ENCODE data around the gene CMTR1. TPM values are rescaled to one million over a fixed set of nuclear protein-coding genes. Genes with fewer than 3 reads are reported as not detected.
A peak's percentile ranks its signal among the peaks of the same experiment; 100 is the strongest.
"Not testable (repeated sequence)": the region's sequence is repeated elsewhere in the genome, so short reads cannot be mapped to it uniquely, and the experiment has no call there.

Gene CMTR1
- total RNA-seq, 2 donors from 2014 or later, result 26.1 to 34.7 TPM

DNA sequence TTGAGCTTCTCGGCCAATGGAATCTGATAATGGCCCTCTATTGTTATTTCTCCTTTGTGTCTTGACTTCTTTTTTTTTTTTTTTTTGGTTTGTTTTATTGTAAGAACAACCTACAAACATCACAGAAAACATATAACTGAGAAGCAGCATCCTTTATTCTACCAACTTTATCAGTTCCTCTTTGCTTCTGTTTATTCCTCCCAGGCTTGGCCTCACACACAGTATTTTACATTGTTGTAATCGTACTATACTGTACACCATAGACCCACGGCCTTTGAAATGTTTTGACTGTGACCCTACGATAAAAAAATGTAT is 67.2 kb downstream of the CMTR1 start:
- no peak for DNase-seq (ENCODE audit: low spot score)
- no peak overlapping the region for H3K27ac ChIP-seq

DNA sequence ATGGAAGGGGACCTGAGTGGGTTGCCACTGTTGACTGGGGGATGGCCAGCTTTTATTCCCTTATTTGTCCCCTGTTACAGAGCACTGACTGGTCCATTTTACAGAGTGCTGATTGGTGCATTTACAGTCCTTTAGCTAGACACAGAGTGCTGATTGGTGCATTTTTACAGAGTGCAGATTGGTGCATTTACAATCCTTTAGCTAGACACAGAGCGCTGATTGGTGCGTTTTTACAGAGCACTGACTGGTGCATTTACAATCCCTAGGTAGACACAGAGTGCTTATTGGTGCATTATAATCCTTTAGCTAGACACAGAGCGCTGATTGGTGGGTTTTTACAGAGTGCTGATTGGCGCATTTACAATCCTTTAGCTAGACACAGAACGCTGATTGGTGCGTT is 67.9 kb downstream of the CMTR1 start:
- not testable (repeated sequence) for H3K4me3 ChIP-seq; H3K4me1 ChIP-seq (ENCODE audit: control insufficient read depth in 1 of 2, low read depth in 2 of 2); H3K9me3 ChIP-seq; H3K27me3 ChIP-seq (replicated peaks; ENCODE audit: insufficient read depth); H3K27ac ChIP-seq; ATAC-seq (ENCODE audit: insufficient number of reproducible peaks, low FRiP score, low read depth); DNase-seq (ENCODE audit: low spot score); H3K36me3 ChIP-seq

More for the DNA sequence above, 67.2 kb downstream of the CMTR1 start:
- Histone ChIP-seq H3K9me3 (no peaks in the 10 kb centered on the region), H3K36me3 (no peaks in the 10 kb centered on the region), H3K27me3 (replicated peaks; ENCODE audit: insufficient read depth) (no peaks in the 10 kb centered on the region), H3K4me1 (ENCODE audit: control insufficient read depth in 1 of 2, low read depth in 2 of 2) (peaks cover 0 to 5% of the 10 kb centered on the region in 2 donors), H3K4me3 (peak overlapping the region; percentile 75)
- TF ChIP-seq, protein P1, sequence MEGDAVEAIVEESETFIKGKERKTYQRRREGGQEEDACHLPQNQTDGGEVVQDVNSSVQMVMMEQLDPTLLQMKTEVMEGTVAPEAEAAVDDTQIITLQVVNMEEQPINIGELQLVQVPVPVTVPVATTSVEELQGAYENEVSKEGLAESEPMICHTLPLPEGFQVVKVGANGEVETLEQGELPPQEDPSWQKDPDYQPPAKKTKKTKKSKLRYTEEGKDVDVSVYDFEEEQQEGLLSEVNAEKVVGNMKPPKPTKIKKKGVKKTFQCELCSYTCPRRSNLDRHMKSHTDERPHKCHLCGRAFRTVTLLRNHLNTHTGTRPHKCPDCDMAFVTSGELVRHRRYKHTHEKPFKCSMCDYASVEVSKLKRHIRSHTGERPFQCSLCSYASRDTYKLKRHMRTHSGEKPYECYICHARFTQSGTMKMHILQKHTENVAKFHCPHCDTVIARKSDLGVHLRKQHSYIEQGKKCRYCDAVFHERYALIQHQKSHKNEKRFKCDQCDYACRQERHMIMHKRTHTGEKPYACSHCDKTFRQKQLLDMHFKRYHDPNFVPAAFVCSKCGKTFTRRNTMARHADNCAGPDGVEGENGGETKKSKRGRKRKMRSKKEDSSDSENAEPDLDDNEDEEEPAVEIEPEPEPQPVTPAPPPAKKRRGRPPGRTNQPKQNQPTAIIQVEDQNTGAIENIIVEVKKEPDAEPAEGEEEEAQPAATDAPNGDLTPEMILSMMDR (IDR thresholded peaks at IDR 0.05), result no peak
- ATAC-seq (ENCODE audit: insufficient number of reproducible peaks, low FRiP score, low read depth), result no peak

- DNase-seq (ENCODE audit: low spot score), result no peak
- no peaks in the 10 kb centered on the region for H3K36me3 ChIP-seq
- H3K27ac ChIP-seq, result no peak overlapping the region
- ATAC-seq (ENCODE audit: insufficient number of reproducible peaks, low FRiP score, low read depth), result no peak
- TF ChIP-seq, protein P1 (IDR thresholded peaks at IDR 0.05), result no peak
- peaks cover 0 to 5% of the 10 kb centered on the region in 2 donors for H3K4me1 ChIP-seq (ENCODE audit: control insufficient read depth in 1 of 2, low read depth in 2 of 2)
- H3K9me3 ChIP-seq, result no peaks in the 10 kb centered on the region
- no peaks in the 10 kb centered on the region for H3K27me3 ChIP-seq (replicated peaks; ENCODE audit: insufficient read depth)
- no peak overlapping the region for H3K4me3 ChIP-seq
These were observed 68.8 kb downstream of the CMTR1 start for GRCh38 chr6:37501632-37502491.

GRCh38 chr6:37502703-37503291 is 69.8 kb downstream of the CMTR1 start:
- TF ChIP-seq, protein P1 (IDR thresholded peaks at IDR 0.05), result no peak

GRCh38 chr6:37503309-37503965 is 70.4 kb downstream of the CMTR1 start:
- Histone ChIP-seq H3K36me3 (no peaks in the 10 kb centered on the region), H3K4me1 (ENCODE audit: control insufficient read depth in 1 of 2, low read depth in 2 of 2) (peaks cover 0 to 5% of the 10 kb centered on the region in 2 donors), H3K27ac (no peak overlapping the region), H3K27me3 (replicated peaks; ENCODE audit: insufficient read depth) (no peaks in the 10 kb centered on the region), H3K4me3 (no peak overlapping the region), H3K9me3 (no peaks in the 10 kb centered on the region)
- TF ChIP-seq, protein P1 (IDR thresholded peaks at IDR 0.05), result no peak
- ATAC-seq (ENCODE audit: insufficient number of reproducible peaks, low FRiP score, low read depth), result no peak
- DNase-seq (ENCODE audit: low spot score), result no peak

More at GRCh38 chr6:37502703-37503291, 69.8 kb downstream of the CMTR1 start:
- Histone ChIP-seq H3K4me1 (ENCODE audit: control insufficient read depth in 1 of 2, low read depth in 2 of 2) (peaks cover 0 to 5% of the 10 kb centered on the region in 2 donors), H3K9me3 (no peaks in the 10 kb centered on the region), H3K27me3 (replicated peaks; ENCODE audit: insufficient read depth) (no peaks in the 10 kb centered on the region), H3K4me3 (no peak overlapping the region), H3K27ac (no peak overlapping the region), H3K36me3 (no peaks in the 10 kb centered on the region)
- DNase-seq (ENCODE audit: low spot score) (no peak), ATAC-seq (ENCODE audit: insufficient number of reproducible peaks, low FRiP score, low read depth) (no peak)

Data from thoracic aorta (tissue), 2 donors.